ENCODE data around the gene PDLIM7. TPM values are rescaled to one million over a fixed set of nuclear protein-coding genes. Genes with fewer than 3 reads are reported as not detected.
A peak's percentile ranks its signal among the peaks of the same experiment; 100 is the strongest.

PDLIM7 gene
- total RNA-seq, 1 donor from 2014 or later = 5.3 TPM

DNA sequence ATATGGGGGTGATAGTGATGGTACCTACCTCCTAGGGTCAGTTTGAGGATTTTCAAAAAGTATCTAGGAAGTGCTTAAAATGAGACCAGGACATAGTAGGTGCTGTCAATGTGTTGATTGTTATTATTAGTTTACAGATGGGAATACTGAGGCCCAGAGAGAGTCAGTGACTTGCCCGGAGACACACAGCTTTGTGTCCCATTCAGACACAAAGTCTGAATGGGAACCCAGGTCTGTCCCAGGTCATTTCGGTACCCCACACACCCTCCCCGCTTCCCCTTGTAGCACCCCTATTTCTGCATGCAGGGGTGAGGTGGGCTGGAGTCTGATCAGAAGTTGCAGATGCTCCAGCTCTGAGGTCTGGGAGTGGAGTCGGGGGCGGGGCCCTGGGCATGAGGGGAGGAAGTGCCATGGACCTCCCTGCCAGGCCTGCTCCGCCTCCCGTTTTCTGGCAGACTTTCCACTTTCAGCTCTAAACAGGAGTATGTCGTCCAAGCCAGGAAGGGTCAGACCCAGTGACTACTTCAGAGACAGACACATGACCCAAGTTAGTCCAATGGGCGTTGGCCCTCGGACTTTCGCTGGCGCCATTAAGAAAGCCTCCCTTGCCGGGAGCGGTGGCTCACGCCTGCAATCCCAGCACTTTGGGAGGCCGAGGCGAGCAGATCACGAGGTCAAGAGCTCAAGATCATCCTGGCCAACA, 20.7 kb downstream of the PDLIM7 start:
- ATAC-seq (no peak), DNase-seq (ENCODE audit: low spot score) (no peak)

DNA sequence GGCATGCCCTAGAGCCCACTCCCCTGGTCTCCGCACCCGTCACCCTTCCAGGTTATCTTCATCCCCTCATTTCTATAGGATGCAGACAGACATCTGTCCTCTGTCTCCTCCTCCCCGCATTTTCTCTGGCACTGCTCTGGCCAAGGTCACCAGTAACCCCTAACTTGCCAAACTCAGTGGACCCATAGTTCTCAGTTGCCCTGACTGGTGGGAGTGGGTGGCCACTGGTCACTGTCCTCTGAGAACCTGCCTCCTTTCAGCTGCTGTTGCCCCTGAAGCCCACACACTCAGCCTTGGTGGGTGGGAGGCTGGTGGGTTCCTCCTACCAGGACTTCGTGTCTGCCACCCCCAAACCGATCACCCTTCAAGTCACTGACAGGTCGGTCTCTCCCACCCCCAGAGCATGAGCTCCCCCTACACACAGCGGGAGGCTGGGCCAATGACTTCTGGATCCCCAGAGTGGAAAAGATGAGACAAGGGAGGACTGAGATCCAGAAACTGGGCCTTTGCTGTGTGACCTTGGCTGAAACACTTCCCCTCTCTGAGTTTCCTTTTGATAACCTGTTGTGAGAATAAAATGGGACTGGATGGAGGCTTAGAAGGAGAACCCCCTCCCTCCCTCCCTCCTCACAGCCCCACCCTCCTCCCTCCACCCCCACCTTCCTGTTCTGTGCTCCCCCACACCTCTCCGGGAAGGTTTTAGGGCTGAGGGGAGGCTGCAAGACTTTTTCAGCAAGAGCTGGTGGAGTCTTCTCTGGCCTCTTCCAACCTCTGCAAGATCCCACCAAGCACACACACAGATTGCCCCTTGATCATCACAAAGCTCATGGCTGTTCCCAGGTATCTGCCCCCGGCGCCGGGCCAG, 21.6 kb downstream of the PDLIM7 start:
- DNase-seq (ENCODE audit: low spot score) = no peak

DNA sequence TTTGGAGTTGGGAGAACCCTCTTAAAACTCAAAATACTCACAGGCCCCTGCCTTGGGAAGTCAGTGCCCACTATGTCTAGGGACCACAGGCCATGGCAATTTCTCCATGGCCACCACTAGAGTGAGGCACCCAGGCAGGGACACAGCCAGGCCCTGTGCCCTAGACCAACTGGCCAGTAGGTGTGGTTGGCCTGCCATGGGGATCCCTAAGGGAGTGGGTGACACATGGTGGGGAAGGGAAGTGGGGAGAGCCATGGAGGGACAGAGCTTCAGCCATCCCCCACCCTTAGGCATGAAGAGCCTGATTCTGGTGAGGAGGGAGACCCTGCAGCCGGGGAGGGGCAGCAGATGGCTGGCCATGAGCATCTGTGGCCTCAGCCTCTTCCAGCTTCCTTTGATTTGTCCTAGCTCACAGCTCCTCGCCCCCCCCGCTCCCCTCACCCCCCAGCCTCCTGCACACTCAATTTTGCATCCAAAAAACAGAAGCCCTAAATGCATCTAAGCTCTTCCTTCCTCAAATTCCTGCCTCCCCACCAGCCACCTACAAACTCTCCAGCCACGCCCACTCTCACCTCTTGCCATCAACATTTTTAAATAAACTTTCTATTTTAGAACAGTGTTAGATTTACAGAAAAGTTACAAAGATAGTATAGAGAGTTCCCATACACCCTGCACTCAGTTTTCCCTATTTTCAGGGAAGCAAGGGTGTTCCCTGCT, 22.4 kb downstream of the PDLIM7 start:
- DNase-seq (ENCODE audit: low spot score) (no peak), ATAC-seq (no peak)

More for the DNA sequence above, 21.6 kb downstream of the PDLIM7 start:
- ATAC-seq = no peak

DNA sequence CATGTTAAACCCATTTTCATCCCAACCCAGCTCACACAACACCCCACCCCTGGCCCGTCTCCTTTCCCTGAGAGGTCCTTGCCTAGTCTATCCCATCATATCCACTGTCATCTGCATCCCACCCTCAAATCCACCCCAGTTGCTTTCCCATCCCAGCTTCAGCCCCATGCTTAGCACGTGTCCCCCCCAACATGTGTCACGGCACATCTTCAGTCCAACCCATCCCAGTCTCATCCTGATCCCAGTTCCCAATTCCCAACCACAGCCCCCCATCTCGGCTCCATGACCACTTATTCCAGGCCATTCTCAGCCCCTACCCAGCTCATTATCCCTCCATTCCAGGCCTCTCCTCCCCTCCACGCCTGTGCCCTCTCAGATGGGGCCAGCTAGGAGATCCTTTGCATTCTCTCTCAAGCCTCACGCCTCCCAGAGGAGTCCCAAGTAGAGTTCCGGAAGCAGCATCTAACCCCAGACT, 23.4 kb downstream of the PDLIM7 start:
- no peak for DNase-seq (ENCODE audit: low spot score)
- no peak for ATAC-seq

DNA sequence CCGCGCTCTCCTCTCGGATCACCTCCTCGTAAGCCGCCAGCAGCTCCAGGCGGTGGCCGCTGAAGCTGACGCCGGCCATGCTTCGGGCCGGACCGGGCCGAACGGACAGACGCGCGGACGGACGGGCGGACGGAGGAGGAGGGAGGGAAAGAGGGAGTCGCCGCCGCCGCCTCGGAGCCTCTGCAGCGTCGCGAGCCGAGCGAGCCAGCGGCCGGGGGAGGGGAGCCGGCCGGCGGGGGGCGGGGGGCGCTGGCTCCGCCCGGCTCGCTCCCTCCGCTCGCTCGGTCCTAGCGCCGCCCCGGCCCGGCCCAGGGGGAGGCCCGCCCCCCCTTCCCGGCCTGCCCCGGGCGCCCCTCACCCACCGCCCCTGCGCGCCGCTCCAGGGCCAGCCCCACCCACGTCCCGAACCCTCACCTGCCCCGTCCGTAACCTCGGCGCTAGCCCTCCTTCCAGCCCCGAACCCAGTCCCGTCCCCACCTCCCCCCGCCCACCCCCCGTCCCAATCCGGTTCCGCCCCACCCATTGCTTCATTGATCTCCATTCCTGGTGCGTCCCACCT, 23.9 kb downstream of the PDLIM7 start, which contains the start of gene DBN1:
DBN1 (minus strand) TSS at position 192 of the 559 bp plus-strand sequence; CDS start at position 79, 113 bp downstream.
- DNase-seq (ENCODE audit: low spot score) = no peak

DNA sequence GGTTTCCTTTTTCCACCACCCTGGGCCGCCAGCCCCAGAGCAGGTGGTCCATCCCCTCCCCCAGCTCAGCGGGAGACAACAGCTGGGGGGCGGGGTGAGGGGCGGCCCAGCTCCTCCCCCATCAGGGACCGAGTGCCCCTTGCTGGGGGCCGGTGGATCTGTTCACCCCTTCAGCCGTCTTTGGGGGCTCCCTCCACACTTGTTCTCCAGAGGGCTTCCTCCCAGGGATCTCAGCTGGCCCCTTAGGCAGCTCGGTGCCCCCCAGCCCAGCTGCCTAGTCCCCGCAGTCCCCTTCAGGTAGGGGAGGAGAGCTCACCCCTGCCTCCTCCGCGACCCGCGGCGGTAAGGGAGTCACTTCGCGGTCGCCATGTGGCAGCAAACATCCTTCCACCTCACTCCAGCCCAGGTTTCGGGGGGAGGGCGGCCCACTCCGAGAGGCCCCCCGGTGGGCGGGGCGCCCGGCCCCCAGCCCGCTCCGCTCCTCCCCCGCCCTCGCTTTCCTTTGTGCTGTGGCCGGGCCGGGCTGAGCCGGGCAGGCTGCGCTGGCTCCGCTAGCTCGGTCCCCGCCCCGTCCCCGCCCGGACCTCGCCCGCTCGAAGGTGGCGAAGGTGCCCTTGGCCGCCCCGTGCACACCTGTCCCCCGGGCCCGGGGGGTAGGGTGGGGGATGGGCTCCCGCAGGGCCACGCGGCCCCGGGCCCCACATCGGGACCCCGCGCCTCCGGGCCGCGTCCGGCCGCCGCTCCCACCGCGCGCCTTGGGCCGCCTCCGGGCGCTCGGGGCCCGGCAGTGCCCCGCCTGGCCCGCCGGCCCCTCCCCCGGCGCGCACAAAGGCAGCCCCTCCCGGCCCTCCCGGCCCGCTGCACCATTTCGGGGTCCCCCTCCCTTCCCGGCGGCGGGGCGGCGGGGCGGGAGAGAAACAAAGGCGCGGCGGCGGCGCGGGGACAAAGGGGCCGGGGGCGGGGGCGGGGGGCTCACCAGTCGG, 24.7 kb downstream of the PDLIM7 start:
- DNase-seq (ENCODE audit: low spot score) (no peak), ATAC-seq (peak; percentile 29)

More for the DNA sequence above, 23.9 kb downstream of the PDLIM7 start, which contains the start of gene DBN1:
- ATAC-seq = peak; percentile 47

DNA sequence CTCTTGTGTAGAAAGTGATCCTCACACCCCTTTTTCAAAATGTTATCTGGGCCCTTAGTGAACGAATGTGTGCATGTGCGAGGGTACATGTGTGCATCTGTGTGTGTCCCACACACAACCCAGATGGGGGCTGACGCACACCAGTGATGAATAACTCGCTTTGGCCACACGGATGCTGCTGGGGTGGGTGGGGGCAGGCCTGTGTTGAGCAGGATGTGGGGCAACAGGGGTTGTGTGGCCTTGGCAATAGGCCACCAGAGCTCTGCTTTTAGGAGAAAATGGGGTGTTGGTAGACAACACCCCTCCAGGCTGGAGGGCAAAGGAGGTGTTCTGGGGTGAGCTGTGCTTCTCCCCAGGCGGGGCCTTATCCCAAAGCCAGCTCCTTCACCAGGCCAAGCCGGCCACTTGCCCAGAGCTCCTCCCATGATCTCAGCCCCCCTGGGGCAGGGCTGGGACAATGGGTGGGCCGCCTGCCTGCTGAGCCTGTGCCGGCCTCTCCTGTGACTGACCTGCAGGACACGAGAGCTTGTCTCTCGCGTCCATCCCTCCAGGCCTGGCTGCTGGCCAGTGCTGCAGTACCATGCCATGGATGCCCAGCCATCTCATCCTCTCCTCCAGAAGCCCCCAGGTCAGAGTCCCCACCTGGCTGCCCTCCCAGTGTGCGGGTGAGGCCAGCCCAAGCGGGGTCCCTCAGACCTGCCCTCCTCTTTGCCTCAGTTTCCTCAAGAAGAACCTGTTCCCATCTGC, 25.6 kb downstream of the PDLIM7 start:
- no peak for DNase-seq (ENCODE audit: low spot score)
- ATAC-seq = no peak

DNA sequence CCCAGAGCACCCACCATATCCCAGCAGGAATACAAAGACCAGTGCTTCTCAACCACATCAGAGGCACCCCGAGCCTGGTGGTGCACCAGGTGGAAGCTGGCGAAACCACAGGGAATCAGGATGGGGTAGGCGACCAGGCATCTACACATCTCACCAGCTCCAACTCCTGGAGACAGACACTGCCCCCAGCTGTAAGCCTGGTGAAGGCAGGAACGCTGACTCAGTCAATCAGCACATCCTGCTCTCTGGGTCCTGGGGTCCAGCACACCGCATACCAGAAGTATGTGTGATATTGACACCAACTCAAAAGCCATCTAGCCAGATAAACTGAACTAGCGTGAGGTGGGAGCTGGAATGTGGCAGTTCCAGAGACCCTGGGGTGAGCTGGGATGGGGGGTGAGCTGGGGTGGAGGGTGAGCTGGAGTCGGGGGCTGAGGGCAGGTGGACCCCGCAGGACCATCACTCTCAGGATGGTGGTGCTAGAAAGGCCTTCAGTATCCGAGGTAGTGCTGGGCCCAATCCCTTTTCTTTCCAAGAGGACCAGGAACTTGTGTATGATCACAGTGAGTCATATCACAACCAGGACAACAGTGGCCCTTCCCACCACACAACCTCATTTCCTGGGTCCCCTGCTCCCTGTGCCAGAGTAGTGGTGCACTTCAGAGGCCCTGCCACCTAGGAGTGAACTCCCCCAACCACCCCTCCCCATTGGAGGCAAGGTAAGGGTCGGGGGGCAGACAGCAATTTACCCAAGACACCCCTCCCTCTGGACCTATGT, 26.5 kb downstream of the PDLIM7 start:
- DNase-seq (ENCODE audit: low spot score) (no peak), ATAC-seq (no peak)

DNA sequence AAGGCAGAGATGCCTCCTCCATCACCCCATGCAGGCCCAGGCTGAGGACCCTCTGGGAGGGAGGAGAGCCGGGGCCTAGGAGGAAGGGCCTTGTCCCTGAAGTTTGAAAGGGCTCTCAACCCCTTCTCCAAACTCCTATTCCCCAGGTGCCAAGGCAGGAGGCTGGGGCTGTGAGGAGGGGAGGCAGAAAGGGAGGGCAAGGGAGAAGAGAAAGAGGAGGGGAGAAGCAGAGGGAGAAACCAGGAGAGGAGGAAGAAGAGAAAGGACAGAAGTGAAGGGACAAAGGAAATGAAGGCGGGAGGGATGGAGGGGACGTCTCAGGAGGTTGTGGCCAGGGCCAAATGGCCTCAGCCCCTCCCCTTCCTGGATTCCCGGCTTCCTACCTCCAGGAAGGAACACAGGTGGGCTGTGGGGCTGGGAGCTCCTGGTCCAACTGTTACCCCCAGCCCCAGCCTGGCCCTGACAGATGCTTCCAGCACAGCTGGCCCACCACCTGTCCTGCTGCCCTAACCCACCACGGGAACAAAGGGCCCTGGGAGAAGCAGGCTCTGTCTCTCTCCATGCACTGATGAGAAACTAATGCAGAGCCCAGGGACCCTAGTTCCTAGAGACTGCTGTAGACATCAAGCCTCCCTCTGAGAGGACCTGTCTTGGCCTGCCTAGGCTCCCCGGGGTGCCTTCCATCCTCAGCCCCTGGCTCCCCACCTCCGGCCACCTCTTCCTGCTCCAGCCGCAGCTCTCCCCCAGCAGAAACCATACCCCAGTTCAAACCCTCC, 27.5 kb downstream of the PDLIM7 start:
- ATAC-seq = no peak
- DNase-seq (ENCODE audit: low spot score) = no peak

DNA sequence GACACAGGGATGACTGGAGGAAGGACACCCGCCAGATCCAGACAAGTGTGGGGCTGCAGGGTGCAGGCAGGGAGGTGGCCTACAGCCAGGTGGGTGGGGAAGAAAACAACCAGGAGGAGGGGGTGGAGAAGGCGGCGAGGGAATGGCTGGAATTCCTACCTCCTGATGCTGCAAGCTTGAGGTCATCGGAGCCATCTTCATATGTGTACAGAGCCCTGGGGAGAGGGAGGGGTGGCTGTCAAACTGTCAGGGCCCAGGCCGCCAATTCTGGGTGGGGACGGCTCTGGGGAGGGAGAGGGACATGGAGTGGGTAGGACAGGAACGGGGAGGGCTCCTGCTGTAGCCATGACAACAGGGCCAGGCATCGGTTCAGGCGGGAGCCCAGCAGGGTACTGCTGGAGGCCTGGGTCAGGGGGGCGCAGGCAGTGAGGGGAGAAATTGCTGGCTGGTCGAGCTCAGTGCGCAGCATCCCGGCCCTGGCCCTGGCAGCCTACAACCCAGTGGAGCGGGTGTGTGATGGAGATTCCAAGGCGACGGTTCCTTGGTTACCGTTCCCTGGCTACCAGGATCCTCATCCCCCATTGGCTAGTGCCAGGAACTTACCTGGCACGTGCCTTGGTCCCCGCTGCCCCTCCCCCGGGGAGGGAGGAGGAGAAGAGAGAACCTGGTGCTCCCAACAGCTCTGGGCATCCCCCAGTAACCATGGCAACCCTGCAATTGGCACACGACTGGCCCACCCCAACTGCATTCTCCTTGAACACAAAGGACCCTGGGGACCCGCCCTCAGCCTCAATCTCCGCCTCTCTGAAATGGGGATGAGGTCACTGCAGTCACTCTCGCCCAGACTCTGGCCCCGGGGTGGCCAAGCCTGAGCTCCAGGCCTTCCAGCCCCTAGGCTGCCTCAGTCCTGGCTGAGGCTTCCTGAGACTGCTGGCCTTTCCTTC, 28.4 kb downstream of the PDLIM7 start:
- no peak for ATAC-seq

DNA sequence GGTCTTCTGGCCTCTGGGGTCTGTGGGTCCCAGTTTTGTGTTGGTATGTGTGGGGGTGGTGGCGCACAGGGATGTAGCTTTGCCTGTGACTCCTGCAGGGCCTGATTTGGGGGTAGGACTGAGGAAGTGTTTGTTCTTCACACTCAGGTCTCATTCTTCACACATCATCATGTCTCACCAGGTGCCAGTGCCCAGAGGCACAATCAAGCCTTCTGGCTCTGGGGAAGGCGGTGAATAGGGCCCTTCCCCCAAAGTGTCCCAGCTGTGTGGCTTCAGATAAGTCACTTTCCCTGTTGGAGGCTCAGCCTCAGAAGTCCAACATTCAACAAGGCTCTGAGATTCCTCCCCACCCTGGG, 29.1 kb downstream of the PDLIM7 start:
- ATAC-seq (no peak), DNase-seq (ENCODE audit: low spot score) (no peak)

More for the DNA sequence above, 28.4 kb downstream of the PDLIM7 start:
- no peak for DNase-seq (ENCODE audit: low spot score)

DNA sequence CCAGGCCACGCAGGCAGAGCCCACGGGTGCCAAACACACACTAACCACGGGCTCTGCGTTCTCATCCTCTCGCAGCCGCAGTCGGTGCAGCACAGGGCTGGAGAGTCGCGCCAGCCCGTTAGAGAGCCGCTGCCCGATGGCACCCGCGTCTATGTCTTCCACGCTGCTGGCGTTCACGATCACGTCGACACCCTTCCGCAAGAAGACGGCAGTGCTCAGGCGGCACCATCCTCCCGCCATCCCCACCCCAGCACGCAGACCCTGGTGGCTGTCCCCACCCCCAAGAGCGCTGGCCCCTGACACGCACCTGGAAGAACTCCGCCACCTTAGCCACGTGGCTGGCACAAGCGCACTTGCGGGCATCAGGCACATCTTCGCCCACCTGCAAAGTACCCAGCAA, 30.0 kb downstream of the PDLIM7 start:
- DNase-seq (ENCODE audit: low spot score) (no peak), ATAC-seq (no peak)

DNA sequence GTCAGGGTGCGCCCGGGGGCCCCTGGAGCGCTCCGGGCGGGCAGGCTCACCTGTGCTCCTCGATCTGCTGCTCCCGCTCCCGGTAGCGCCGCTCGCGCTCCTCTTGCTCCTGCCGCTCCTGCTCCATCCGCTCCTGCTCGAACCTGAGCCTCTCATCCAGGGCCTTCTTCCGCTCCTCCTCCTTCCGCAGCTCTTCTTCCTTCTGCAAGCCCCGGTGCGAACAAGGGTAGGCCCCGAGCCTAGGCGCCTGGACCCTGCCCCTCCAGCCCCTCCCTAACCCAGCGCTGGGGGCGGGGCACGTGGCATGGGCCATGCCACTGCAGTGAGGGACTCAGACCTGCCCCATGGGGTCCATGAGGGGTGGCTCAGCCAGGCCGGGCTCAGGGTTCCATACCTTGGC, 30.5 kb downstream of the PDLIM7 start:
- DNase-seq (ENCODE audit: low spot score) (no peak), ATAC-seq (no peak)

DNA sequence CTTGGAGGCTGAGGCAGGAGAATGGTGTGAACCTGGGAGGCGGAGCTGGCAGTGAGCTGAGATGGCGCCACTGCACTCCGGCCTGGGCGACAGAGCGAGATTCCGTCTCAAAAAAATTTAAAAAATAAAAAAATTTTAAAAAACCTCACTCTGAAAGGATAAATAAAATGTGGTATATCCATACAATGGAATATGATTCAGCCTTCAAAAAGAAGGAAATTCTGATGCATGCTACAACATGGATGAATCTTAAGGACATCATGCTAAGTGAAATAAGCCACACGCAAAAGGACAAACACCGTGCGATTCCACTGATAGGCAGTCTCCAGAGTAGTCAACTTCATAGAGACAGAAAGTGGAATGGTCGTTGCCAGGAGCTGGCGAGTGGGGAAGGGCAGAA, 32.4 kb downstream of the PDLIM7 start:
- ATAC-seq (no peak), DNase-seq (ENCODE audit: low spot score) (no peak)

DNA sequence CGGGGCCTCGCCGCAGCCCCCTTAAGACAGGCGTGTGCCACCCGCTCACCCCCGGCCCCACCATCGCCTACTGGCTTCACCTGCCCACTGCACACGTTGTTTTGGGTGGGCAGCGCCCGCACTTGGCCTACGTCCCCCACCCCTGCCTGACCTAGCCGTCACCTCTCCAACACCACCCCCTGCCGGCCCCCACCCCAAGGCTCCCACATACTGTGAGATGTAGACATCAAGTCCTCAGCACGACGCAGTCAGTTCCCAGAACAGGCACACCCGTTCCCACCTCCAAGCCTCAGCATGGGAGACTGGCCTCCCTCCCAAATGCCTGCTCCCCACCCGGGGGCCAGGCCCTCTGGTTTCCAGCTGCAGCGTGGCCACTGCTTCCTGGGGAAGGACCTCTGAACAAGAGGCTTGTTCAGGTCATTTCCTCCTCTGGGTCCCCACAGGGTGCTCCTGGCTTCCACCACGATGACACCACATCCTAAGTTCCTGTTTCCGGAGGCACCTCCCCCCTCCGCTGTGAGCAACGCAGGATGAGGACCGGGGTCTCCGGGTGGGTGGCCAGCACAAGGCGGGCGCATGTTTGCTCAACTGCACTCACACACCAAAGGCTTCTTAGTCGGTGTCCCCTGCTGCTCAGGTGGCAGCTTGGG, 35.3 kb downstream of the PDLIM7 start:
- ATAC-seq (peak; percentile 5), DNase-seq (ENCODE audit: low spot score) (no peak)

Data from left lobe of liver (tissue), 2 donors.